Transverse colon (tissue), 4 donors: ENCODE data around the gene FRYL.

Source experiments
- CTCF ChIP-seq, 5 experiments: fragments of 200-600 bp in 3 of 5; fragments of 450-650 bp in 2 of 5; sonication (generic) in 3 of 5; IDR thresholded peaks; 1 replicate in 2 of 5; 2 replicates in 3 of 5; pipeline ENCODE4 v1.5.1; 2016 to 2017; ENCODE audit warnings: antibody characterized with exemption in 5 of 5, inconsistent platforms in 3 of 5, mild to moderate bottlenecking in 2 of 5, moderate library complexity in 1 of 5
- EP300 ChIP-seq: sonication (generic); formaldehyde crosslinking; IDR thresholded peaks from one replicate; pipeline ENCODE4 v1.6.1; 2017; ENCODE audit warnings: antibody characterized with exemption, low read depth
- POLR2A ChIP-seq: fragments of 450-650 bp; IDR thresholded peaks from one replicate; pipeline ENCODE4 v1.6.1; 2016; ENCODE audit warnings: antibody characterized with exemption, mild to moderate bottlenecking, moderate library complexity
- POLR2AphosphoS5 ChIP-seq, 3 donors: sonication (generic); formaldehyde crosslinking; IDR thresholded peaks; one replicate each; pipeline ENCODE4 v1.6.1; 2016; ENCODE audit warnings: antibody characterized with exemption in 3 of 3

GRCh38 chr4:48651914-48652313 is 128.2 kb downstream of the FRYL start:
- TF ChIP-seq CTCF (IDR thresholded peaks at IDR 0.05) (no peak), POLR2AphosphoS5 (IDR thresholded peaks at IDR 0.05) (peak in 1 of 3 donors; percentile 4), POLR2A (no peak), EP300 (no peak)
